HG02759 (cell line): ENCODE results near the gene CRABP1.
"Not testable (repeated sequence)": the region's sequence is repeated elsewhere in the genome, so short reads cannot be mapped to it uniquely, and the experiment has no call there.

Source experiments
- ATAC-seq: cut with Tn5 transposase; IDR thresholded peaks from one replicate; pipeline ENCODE4 v1.9.1; 2021; ENCODE audit warnings: mild to moderate bottlenecking, moderate library complexity; ENCODE audit not compliant: unreplicated experiment

The CRABP1 gene

DNA sequence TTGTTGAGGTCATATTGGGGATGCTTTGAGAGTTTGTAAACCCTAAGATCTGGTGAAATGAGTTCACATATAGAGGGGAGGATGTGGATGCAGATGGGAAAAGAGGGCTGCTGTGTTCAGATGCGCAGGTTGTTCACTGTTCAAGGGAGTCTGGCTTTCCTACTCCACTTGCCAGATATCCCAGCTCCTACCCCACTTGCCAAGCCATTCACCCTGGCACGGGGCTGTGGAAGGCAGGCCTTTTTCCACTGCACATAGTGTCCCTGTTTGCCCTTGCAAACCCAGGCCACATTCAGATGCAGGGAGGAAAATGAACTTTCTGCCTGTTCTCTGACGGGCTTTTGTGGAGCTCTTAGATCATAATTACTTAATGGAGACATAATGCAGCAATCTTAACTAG, 29.0 kb downstream of the CRABP1 start:
- no peak for ATAC-seq

DNA sequence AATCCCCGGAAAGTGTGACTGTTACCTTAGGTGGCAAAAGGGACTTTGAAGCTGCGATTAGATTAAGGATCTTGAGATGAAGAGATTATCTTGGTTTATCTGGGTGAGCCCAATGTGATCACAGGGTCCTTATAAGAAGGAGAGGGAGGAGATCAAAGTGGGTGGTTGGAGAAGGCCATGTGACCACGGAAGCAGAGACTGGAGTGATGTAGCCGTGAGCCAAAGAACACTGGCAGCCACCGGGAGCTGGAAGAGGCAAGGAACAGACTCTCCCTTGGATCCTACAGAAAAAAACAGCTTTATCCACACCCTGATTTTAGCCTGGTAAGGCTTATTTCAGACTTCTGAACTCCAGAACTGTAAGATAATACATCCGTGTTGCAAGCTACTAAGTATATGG, 29.9 kb downstream of the CRABP1 start:
- no peak for ATAC-seq

- ATAC-seq: no peak
These were observed 32.7 kb downstream of the CRABP1 start for GRCh38 chr15:78372880-78373279.

- ATAC-seq: no peak
These were observed 34.6 kb downstream of the CRABP1 start for GRCh38 chr15:78374436-78375393.

DNA sequence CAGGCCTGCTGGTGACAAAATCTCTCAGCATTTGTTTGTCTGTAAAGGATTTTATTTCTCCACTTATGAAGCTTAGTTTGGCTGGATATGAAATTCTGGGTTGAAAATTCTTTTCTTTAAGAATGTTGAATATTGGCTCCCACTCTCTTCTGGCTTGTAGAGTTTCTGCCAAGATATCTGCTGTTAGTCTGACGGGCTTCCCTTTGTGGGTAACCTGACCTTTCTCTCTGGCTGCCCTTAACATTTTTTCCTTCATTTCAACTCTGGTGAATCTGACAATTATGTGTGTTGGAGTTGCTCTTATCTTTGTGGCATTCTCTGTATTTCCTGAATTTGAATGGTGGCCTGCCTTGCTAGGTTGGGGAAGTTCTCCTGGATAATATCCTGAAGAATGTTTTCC, 40.0 kb downstream of the CRABP1 start:
- ATAC-seq: not testable (repeated sequence)

DNA sequence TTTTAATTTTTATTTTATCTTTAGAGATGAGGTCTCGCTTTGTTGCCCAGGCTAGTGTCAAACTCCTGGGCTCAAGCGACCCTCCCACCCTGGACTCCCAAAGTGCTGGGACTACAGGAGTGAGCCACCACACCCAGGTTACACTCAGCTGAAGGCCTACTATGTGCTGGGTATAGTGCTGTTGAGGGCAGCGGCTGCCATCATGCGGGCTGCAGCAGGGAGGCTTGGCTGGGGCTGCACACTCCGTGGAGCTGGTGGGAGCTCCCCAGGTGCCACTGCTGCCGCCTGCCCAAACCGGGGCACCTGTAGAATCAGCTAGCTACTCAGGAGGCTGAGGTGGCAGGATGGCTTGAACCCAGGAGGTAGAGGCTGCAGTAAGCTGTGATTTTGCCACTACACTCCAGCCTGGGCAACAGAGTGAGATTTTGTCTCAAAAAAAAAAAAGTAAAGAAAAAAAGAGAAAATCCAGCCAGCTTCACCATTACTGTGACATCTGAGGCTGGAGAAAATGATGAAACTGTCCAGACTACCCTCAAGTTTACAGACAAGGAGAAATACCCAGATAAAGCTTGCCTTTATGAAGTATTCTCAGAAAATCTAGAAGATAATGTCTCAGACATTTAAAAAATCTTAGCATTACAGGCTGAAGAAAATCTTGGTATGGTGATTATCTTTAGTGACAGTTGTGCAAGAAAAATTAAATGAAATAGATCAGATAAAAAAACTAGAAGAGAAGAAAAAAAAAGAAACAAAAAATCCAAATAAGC, 42.1 kb downstream of the CRABP1 start:
- ATAC-seq: no peak

DNA sequence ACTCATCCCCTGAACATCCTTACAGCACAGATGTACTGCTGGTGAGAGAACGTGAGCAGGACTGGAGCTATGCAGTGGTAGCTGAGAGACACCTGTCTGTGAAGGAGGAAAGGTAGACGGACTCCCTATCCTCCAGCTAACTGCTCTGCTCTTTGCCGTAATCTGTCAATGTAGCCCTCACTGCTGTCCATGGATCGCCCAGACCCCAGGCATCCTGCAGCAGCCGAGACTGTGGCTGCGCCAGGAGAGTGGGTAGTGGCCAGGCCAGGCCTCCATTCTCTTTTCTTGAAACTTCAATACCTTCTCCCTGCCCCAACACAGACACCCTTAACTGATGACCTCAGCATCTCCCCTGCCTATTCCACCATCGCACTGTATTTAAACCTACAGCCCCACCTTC, 44.5 kb downstream of the CRABP1 start:
- ATAC-seq: no peak

GRCh38 chr15:78387246-78388037, 47.3 kb downstream of the CRABP1 start:
- ATAC-seq: no peak

DNA sequence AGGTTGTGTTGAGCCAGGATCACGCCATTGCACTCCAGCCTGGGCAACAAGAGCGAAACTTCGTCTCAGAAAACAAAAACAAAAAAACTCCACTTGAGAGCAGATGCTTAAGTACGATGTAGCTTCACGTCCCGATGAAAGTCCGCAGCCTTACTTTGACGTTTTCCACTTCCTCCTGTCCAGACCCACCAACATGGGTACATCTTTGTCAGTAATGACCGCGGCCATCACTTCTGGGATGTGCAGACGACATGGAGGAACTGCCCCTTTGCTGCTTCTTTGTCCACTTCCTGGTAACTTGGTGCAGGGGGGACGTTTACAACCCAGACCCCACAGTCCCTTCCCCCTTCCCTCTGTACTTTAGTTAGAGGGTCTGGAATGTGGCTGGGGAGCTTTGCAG, 48.7 kb downstream of the CRABP1 start:
- ATAC-seq: no peak

DNA sequence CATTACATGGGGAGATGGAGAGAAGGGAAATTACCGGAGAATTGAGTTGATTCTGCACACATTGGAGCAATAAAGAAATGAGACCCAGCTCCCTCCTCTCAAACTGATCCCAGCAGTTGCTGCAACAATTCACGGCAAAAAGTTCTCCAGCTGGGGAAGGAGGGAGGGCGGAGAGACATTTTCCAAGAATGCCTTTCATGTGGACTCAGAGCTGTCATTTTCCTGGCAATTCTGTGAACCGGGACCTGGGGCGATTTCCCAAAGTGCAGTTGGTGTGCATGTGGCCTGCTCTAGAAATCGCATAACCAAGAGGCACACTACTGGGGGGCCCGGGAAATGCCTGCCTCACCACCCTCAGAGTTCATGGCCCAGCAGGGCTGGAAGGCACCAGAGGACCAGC, 49.2 kb downstream of the CRABP1 start:
- ATAC-seq: no peak

DNA sequence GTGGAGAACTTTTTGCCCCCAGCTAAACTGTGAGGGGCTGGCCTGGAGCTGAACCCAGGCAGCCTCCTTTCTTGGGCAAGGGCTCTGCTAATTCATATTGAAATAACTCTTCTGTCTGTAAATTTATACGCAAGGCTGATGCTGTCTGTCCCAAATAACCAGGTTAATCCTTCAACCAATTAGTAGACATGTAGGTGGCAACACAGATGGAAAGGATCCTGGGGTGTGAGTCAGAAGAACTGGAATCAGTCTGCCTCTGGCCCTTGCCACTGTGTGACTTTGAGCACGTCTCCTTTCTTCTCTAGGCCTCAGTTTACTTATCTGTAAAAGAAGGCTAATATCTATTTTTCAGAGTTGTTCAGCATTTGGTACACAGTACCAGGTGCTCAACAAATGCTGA, 49.6 kb downstream of the CRABP1 start:
- ATAC-seq: no peak

- ATAC-seq: no peak
These were observed 50.1 kb downstream of the CRABP1 start for GRCh38 chr15:78390242-78390641.

GRCh38 chr15:78390826-78391225, 50.7 kb downstream of the CRABP1 start:
- ATAC-seq: no peak

DNA sequence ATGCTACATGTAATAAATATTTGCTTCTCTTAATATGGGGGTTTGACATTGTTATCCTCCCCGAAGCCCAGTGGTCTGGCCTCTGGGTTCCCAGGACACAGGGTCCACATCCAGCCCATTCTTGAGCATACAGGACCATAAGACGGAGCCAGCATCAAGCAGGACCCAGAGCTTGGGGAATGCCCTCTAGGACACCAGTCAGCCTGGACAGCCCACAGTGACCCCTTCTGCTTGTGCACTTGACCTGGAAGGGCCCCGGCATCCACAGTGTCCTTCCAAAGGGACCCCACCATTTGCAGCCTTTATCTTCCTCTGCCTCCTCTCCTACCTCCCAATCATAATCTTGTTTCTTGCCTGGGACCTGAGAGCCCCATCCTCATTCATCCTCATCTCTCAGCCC, 51.6 kb downstream of the CRABP1 start:
- no peak for ATAC-seq

GRCh38 chr15:78392430-78392829, 52.3 kb downstream of the CRABP1 start:
- no peak for ATAC-seq

GRCh38 chr15:78393137-78393536, 53.0 kb downstream of the CRABP1 start:
- ATAC-seq: no peak

DNA sequence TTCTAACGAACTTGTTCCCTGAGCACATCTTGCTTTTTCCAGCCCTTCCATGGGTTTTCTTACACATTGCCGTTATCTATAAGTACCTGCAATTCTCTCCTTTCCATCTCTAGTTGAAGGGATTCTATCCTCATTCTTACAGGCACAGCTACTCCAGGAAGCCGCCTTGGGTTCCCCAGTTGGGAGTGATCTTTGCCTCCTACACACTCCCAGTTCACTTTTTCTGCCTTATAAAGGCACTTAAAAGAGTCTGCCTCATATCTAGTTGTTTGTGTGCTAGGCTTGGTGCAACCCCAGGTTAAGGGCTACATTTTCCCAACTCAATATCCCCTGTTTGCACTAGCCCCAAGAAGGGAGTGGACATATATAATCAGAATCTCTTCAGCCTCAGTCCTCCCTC, 53.9 kb downstream of the CRABP1 start:
- no peak for ATAC-seq

DNA sequence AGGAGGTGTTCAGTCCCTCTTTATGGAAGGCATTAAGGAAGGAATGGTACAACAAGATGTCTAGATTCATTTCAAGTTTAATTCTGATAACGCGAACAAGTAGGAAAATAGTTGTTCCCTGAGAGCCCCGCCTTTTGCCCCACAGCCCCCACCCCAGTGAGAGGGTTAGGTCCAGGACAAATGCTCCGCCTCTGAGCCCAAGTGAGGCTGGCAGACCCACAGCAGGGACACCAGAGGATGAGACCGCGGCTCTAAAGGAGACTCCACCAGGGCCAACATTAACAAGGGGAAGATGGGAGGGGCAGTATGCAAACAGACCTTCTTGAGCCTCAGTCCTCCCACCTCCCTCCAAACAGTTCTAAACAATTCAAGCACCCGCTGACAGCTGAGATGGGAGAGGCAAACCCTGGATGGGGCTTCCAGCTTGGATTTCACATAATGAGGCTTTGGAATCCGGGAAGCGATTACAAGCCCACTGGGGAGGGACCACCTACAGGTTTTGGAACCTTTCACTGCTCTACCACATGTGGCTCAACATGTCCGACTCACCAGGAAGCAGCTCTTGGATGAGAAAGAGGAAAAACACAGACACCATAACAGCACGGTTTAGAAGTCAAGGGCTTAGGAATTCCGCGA, 54.9 kb downstream of the CRABP1 start:
- no peak for ATAC-seq

DNA sequence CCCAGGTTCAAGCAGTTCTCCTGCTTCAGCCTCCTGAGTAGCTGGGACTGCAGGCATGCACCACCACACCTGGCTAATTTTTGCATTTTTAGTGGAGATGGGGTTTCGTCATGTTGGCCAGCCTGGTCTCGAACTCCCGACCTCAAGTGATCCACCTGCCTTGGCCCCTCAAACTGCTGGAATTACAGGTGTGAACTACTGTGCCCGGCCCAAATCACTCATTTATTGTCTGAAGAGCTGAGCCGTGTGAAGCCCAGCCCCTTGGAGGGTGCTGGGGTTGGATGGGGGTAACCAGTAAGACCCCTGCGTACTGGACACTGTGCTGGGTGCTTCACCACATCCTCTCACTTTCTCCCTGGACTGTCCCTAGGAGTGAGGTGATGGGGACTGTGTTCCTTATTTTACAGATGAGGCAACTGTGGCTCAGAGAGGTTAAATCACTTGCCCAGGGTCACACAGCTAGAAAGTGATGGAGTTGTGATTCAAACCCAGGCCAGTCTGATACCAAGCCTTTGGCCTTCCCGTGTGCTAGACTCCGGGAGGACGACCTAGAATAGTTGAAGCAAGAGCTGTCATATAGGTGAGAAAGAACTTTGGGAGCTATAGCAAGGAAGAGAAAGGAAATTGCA, 56.1 kb downstream of the CRABP1 start:
- no peak for ATAC-seq

DNA sequence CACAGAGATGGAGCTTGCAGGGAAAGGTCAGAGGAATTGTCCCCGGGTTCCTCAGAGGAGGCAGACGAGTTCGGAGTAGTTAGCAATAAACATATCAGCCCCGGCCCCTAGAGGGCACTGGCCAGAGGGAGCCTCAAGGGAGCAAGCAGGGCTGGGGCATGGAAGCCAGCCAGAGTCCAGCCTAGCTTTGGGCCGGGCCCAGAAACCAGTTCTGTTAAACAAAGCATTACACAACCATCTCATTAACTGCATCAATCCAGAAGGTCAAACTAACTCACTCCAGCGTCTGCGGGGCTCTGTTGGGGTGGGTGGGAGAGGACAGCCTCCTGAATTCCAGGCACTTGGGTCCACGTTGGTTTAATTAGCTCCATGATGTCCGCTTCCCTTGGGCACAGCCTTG, 56.8 kb downstream of the CRABP1 start:
- no peak for ATAC-seq
